22Rv1 (cell line): ENCODE data around the gene UFL1.

ENCODE experiments used
- H3K27ac ChIP-seq: fragments of 450-650 bp; 2 replicates; pipeline ENCODE4 v1.5.1; 2017
- ZFX ChIP-seq: fragments of 450-650 bp; IDR thresholded peaks from 2 replicates; pipeline ENCODE4 v1.6.1; 2017; ENCODE audit warnings: antibody characterized with exemption, borderline replicate concordance
- TF ChIP-seq, protein P1 (sequence below): fragments of 450-650 bp; IDR thresholded peaks from 2 replicates; pipeline ENCODE4 v1.5.1; 2017; ENCODE audit warnings: mild to moderate bottlenecking

UFL1 gene

DNA sequence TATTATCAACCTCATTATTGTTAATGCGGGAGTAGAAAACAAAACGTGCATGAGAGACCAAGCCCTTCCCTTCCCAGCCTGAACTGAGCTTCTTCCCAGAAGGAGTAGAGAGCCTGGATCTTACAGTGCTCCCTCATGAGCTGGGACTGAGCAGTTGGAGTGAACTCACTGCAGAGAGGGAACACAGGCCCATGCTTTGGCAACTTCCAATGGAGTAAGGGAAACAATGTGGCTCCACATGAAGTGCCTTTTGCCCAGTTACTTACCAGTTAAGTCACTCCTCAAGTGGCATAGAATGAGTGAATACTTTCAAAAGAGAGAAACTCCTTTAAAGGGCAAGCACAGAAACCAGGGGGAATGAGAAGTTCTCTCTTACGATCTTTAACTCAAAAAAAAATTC is 53.8 kb downstream of the UFL1 start:
- no peak overlapping the region for H3K27ac ChIP-seq
- no peak for TF ChIP-seq ZFX
- TF ChIP-seq, protein P1, sequence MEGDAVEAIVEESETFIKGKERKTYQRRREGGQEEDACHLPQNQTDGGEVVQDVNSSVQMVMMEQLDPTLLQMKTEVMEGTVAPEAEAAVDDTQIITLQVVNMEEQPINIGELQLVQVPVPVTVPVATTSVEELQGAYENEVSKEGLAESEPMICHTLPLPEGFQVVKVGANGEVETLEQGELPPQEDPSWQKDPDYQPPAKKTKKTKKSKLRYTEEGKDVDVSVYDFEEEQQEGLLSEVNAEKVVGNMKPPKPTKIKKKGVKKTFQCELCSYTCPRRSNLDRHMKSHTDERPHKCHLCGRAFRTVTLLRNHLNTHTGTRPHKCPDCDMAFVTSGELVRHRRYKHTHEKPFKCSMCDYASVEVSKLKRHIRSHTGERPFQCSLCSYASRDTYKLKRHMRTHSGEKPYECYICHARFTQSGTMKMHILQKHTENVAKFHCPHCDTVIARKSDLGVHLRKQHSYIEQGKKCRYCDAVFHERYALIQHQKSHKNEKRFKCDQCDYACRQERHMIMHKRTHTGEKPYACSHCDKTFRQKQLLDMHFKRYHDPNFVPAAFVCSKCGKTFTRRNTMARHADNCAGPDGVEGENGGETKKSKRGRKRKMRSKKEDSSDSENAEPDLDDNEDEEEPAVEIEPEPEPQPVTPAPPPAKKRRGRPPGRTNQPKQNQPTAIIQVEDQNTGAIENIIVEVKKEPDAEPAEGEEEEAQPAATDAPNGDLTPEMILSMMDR: no peak

GRCh38 chr6:96576221-96576620 is 54.6 kb downstream of the UFL1 start:
- H3K27ac ChIP-seq: no peak overlapping the region
- TF ChIP-seq, protein P1: no peak
- TF ChIP-seq ZFX: no peak

GRCh38 chr6:96582021-96582420 is 60.4 kb downstream of the UFL1 start:
- no peak overlapping the region for H3K27ac ChIP-seq
- TF ChIP-seq, protein P1: no peak
- TF ChIP-seq ZFX: no peak

DNA sequence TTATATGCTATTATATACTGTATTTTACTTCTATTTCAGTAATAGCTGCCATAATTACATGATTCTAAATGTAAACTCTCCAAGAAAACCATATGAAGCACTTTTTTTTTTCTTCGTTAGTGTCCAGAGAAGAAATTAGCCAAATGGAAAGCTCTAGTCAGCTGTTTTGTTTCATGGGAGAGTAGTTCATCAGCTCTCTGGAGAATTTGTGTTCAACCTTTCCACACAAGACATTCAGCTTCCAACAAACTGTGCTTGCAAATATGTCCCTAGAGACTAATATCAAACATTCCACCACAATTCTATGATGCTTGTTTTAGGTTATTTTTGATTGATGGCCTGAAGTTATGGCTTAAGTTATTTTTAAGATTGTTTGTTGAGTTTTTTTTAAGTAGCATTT is 60.8 kb downstream of the UFL1 start:
- no peak overlapping the region for H3K27ac ChIP-seq
- no peak for TF ChIP-seq ZFX
- TF ChIP-seq, protein P1: no peak

- no peak overlapping the region for H3K27ac ChIP-seq
- TF ChIP-seq ZFX: no peak
- TF ChIP-seq, protein P1: no peak
Measured at GRCh38 chr6:96604420-96604819, 82.8 kb downstream of the UFL1 start.
